Measurements from ENCODE around the gene KCNQ2. TPM values are rescaled to one million over a fixed set of nuclear protein-coding genes. Genes with fewer than 3 reads are reported as not detected.
"Not testable (repeated sequence)": the region's sequence is repeated elsewhere in the genome, so short reads cannot be mapped to it uniquely, and the experiment has no call there.

KCNQ2 gene
- total and polyA plus RNA-seq, 4 donors, result 30.7 to 155 (median 103) TPM

DNA sequence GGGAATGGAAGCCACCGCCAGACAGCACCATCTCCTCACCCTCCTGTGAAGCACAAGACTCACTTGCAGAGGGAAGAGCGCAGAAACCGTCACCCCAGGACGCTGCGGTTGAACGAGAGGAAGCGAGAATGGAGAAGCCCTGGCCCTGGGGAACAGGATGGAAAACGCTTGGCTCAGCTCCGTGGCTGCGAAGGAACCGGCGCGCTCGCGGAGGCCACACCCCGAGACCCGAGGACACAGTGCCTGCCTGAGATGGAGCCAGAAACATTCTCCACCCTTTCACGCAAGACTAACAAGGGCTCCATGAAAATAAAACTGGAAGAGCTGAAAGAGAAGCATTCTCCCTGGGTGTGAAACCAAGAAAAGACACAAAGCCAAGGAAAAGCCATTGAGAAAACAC lies 86.0 kb downstream of the KCNQ2 start:
- Histone ChIP-seq H3K4me1 (ENCODE audit: control insufficient read depth, insufficient read depth, low read length) (peaks cover 9% of the 10 kb centered on the region), H3K9me3 (ENCODE audit: control insufficient read depth, insufficient read depth, low read length) (peaks cover 5% of the 10 kb centered on the region), H3K27ac (ENCODE audit: low read depth, low read length) (no peak overlapping the region), H3K27me3 (ENCODE audit: control insufficient read depth, insufficient read depth, low read length) (no peaks in the 10 kb centered on the region), H3K4me3 (ENCODE audit: low read depth, low read length) (no peak overlapping the region), H3K36me3 (ENCODE audit: control insufficient read depth, insufficient read depth, low read length) (no peaks in the 10 kb centered on the region)
- 77% methylated on average over 11 of the region's 18 CpGs for WGBS (ENCODE audit: insufficient coverage)
- no peak for DNase-seq (ENCODE audit: low read depth in 4 of 6, low spot score in 6 of 6)

DNA sequence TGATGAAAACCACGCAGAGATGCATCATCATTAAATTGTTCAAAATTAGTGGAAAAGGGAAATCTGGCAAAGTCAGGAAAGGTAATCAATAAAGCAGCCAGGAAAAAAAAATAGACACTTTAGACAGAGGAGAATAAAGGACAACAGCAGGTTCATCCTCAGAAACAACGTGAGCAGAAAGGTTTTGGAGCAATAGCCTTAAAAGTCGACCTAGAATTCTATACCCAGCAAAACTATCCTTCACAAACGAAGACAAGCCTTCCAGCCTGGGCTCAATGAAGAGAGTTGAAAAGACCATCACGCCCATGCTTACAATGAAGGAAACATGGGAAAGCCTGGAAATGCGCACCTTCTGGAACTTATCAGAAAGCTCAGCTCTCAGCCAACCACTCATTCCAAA lies 86.6 kb downstream of the KCNQ2 start:
- H3K4me1 ChIP-seq (ENCODE audit: control insufficient read depth, insufficient read depth, low read length), result peaks cover 13% of the 10 kb centered on the region
- no peak overlapping the region for H3K27ac ChIP-seq (ENCODE audit: low read depth, low read length)
- H3K9me3 ChIP-seq (ENCODE audit: control insufficient read depth, insufficient read depth, low read length), result peaks cover 5% of the 10 kb centered on the region
- H3K27me3 ChIP-seq (ENCODE audit: control insufficient read depth, insufficient read depth, low read length), result no peaks in the 10 kb centered on the region
- H3K4me3 ChIP-seq (ENCODE audit: low read depth, low read length), result no peak overlapping the region
- no peak for DNase-seq (ENCODE audit: low read depth in 4 of 6, low spot score in 6 of 6)
- no peaks in the 10 kb centered on the region for H3K36me3 ChIP-seq (ENCODE audit: control insufficient read depth, insufficient read depth, low read length)
- 89% methylated on average over 4 of the region's 6 CpGs for WGBS (ENCODE audit: insufficient coverage)

DNA sequence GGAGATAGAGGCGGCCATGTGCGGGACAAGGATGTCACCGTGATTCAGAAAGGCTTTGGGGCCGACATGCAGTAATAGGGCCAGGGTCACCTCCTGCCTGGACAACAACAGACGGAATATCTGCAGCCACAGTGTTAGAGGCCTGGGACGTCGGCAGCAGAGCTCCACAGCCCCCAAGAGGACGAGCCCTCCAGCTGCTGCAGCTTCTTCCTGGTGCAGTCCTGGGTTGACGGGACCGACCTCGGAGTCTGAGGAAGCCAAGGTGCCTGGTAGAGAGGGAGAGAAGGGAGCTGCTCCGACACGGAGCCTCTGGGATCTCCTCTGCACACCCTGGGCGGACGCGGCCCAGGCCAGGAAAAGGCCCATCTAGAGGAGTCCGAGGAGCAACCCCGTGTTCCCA lies 88.1 kb downstream of the KCNQ2 start:
- Histone ChIP-seq H3K27me3 (ENCODE audit: control insufficient read depth, insufficient read depth, low read length) (no peaks in the 10 kb centered on the region), H3K4me1 (ENCODE audit: control insufficient read depth, insufficient read depth, low read length) (peaks cover 15% of the 10 kb centered on the region), H3K9me3 (ENCODE audit: control insufficient read depth, insufficient read depth, low read length) (peaks cover 5% of the 10 kb centered on the region), H3K27ac (ENCODE audit: low read depth, low read length) (no peak overlapping the region), H3K4me3 (ENCODE audit: low read depth, low read length) (no peak overlapping the region), H3K36me3 (ENCODE audit: control insufficient read depth, insufficient read depth, low read length) (no peaks in the 10 kb centered on the region)
- 80% methylated on average over 16 of the region's 18 CpGs for WGBS (ENCODE audit: insufficient coverage)
- DNase-seq (ENCODE audit: low read depth in 4 of 6, low spot score in 6 of 6), result no peak

DNA sequence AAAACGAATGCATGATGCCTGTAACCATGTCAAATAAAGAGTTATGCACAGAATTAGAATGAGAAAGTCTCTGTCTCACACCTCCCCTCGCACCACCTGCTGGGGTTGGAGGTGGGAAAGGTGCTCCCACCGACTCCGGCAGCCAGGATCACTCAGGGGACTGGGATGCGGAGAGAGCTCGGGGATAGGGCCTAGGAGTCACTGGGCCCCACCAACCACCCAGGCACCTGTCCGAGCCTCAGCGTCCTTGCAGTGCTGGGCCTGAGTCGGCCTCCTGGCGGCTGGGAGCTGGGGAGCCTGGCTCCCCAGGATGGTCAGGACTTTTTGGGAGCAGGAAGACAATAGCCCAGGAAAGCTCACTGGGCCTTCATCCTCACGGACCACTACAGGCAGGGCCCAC lies 88.9 kb downstream of the KCNQ2 start:
- H3K4me1 ChIP-seq (ENCODE audit: control insufficient read depth, insufficient read depth, low read length), result peaks cover 23% of the 10 kb centered on the region
- H3K9me3 ChIP-seq (ENCODE audit: control insufficient read depth, insufficient read depth, low read length), result peaks cover 5% of the 10 kb centered on the region
- no peaks in the 10 kb centered on the region for H3K27me3 ChIP-seq (ENCODE audit: control insufficient read depth, insufficient read depth, low read length)
- WGBS (ENCODE audit: insufficient coverage), result 69% methylated on average over 9 of the region's 11 CpGs
- H3K4me3 ChIP-seq (ENCODE audit: low read depth, low read length), result no peak overlapping the region
- DNase-seq (ENCODE audit: low read depth in 4 of 6, low spot score in 6 of 6), result no peak
- H3K27ac ChIP-seq (ENCODE audit: low read depth, low read length), result no peak overlapping the region
- H3K36me3 ChIP-seq (ENCODE audit: control insufficient read depth, insufficient read depth, low read length), result no peaks in the 10 kb centered on the region

DNA sequence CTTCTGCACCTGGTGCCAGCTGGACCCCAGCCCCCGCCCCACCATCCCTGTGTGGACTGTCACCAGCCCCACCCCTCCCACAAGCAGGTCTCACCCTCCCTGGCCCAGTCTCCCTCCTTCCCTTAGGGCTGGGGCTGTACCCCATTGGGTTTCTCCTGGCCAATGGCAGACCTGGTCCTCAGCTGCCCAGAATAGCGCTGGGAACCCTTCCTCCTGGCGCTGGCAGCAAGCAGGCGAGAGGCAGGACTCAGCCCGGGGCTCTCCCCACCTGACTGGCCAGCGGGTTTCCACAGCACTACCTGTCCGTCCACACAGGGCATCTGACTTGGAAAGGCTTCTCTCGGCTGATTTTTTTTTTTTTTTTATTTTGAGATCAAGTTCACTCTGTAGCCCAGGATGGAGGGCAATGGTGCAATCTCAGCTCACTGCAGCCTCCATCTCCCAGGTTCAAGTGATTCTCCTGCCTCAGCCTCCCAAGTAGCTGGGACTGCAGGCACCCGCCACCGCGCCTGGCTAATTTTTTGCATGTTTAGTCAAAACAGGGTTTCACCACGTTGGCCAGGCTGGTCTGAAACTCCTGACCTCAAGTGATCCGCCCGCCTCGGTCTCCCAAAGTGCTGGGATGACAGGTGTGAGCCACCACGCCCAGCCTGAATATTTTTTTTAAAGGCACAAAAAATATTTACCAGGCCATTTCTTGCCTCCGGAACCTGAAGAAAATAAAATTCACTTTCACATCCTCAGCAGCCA lies 89.7 kb downstream of the KCNQ2 start:
- no peak overlapping the region for H3K27ac ChIP-seq (ENCODE audit: low read depth, low read length)
- 78% methylated on average over 14 of the region's 17 CpGs for WGBS (ENCODE audit: insufficient coverage)
- no peak overlapping the region for H3K4me3 ChIP-seq (ENCODE audit: low read depth, low read length)
- peaks cover 31% of the 10 kb centered on the region for H3K4me1 ChIP-seq (ENCODE audit: control insufficient read depth, insufficient read depth, low read length)
- no peak for DNase-seq (ENCODE audit: low read depth in 4 of 6, low spot score in 6 of 6)
- no peaks in the 10 kb centered on the region for H3K27me3 ChIP-seq (ENCODE audit: control insufficient read depth, insufficient read depth, low read length)
- H3K9me3 ChIP-seq (ENCODE audit: control insufficient read depth, insufficient read depth, low read length), result peaks cover 5% of the 10 kb centered on the region
- no peaks in the 10 kb centered on the region for H3K36me3 ChIP-seq (ENCODE audit: control insufficient read depth, insufficient read depth, low read length)

DNA sequence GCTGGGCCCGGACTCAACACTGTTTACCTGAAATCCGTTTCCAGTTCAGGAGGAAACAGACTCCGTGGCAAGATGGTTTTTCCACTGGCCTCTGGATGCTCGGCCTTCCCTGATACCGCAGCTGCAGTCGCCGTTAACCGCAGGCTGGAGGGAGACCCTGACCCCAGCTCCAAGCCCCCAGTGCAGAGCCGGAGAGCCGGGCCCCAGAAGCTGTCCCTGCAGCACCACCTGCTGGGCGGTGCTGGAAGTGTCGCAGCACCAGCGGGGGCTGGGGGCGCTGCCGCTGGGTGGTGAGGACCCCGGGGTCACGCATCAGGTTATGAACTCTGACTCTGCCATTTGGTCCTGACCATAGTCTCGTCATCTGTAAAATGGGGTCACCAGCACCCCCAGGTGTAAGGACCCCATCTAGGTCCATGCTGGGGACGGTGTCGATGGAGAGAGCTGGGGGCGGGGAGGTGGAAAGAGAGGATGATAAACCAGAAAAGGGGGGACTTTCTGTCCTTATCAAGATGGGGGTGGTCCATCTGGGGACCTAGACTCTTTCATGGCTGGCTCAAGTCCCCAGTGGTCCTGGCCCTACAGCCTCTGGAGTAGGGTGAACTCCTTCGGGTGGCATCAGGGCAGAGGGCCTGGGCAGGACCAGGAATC lies 90.5 kb downstream of the KCNQ2 start:
- H3K27ac ChIP-seq (ENCODE audit: low read depth, low read length), result no peak overlapping the region
- peaks cover 5% of the 10 kb centered on the region for H3K9me3 ChIP-seq (ENCODE audit: control insufficient read depth, insufficient read depth, low read length)
- no peaks in the 10 kb centered on the region for H3K36me3 ChIP-seq (ENCODE audit: control insufficient read depth, insufficient read depth, low read length)
- no peaks in the 10 kb centered on the region for H3K27me3 ChIP-seq (ENCODE audit: control insufficient read depth, insufficient read depth, low read length)
- 16% methylated on average over 21 of the region's 22 CpGs for WGBS (ENCODE audit: insufficient coverage)
- peak in 2 of 6 donors; percentile 64 to 66 for DNase-seq (ENCODE audit: low read depth in 4 of 6, low spot score in 6 of 6)
- no peak overlapping the region for H3K4me3 ChIP-seq (ENCODE audit: low read depth, low read length)
- peaks cover 39% of the 10 kb centered on the region for H3K4me1 ChIP-seq (ENCODE audit: control insufficient read depth, insufficient read depth, low read length)

DNA sequence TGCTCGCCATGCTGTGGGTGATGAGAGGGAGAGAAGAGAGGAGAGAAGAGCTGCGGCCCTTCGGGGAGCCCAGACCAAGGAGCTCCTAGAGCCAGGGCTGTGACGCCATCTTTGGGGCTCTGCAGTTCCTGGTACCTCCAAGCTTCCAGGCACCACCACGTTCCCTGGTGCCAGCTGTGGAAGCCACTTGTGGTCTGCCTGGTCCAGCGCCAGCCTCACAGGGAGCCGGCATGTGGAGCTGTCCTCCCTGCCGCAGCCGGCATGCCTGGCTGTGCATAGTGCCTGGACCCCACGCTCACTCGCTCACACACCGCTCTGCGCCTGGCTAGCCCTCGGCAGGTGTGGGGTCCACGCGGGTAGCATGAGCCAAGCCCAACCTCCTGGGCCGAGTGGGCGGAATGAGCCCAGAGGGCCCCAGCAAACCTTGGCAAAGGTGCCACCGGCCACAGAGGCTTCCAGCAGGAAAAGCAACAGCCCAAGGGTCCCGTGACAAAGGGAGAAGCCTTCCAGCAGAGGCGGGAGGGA lies 92.0 kb downstream of the KCNQ2 start:
- H3K9me3 ChIP-seq (ENCODE audit: control insufficient read depth, insufficient read depth, low read length), result peaks cover under 1% of the 10 kb centered on the region
- 95% methylated on average over 20 of the region's 21 CpGs for WGBS (ENCODE audit: insufficient coverage)
- no peaks in the 10 kb centered on the region for H3K36me3 ChIP-seq (ENCODE audit: control insufficient read depth, insufficient read depth, low read length)
- DNase-seq (ENCODE audit: low read depth in 4 of 6, low spot score in 6 of 6), result no peak
- H3K27me3 ChIP-seq (ENCODE audit: control insufficient read depth, insufficient read depth, low read length), result peaks cover 2% of the 10 kb centered on the region
- peaks cover 48% of the 10 kb centered on the region for H3K4me1 ChIP-seq (ENCODE audit: control insufficient read depth, insufficient read depth, low read length)
- no peak overlapping the region for H3K4me3 ChIP-seq (ENCODE audit: low read depth, low read length)
- H3K27ac ChIP-seq (ENCODE audit: low read depth, low read length), result no peak overlapping the region

DNA sequence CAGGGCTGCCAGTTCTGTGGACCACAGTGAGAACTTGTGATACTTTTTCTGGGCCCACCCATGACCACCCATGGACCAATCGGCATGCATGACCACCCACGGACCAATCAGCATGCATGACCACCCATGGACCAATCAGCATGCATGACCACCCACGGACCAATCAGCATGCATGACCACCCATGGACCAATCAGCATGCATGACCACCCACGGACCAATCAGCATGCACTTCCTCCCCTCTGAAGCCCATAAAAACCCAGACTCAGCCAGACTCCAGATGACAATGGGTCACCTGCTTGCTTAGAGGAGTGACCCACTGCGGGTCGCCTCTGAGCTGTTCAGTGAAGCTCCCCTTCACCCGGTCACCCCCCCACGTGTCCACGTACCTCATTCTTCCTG lies 92.6 kb downstream of the KCNQ2 start:
- H3K36me3 ChIP-seq (ENCODE audit: control insufficient read depth, insufficient read depth, low read length); DNase-seq (ENCODE audit: low read depth in 4 of 6, low spot score in 6 of 6); H3K9me3 ChIP-seq (ENCODE audit: control insufficient read depth, insufficient read depth, low read length); H3K27ac ChIP-seq (ENCODE audit: low read depth, low read length); H3K4me3 ChIP-seq (ENCODE audit: low read depth, low read length); H3K27me3 ChIP-seq (ENCODE audit: control insufficient read depth, insufficient read depth, low read length): not testable (repeated sequence)
- H3K4me1 ChIP-seq (ENCODE audit: control insufficient read depth, insufficient read depth, low read length), result peaks cover 48% of the 10 kb centered on the region
- WGBS (ENCODE audit: insufficient coverage), result 89% methylated on average over 9 of the region's 9 CpGs

DNA sequence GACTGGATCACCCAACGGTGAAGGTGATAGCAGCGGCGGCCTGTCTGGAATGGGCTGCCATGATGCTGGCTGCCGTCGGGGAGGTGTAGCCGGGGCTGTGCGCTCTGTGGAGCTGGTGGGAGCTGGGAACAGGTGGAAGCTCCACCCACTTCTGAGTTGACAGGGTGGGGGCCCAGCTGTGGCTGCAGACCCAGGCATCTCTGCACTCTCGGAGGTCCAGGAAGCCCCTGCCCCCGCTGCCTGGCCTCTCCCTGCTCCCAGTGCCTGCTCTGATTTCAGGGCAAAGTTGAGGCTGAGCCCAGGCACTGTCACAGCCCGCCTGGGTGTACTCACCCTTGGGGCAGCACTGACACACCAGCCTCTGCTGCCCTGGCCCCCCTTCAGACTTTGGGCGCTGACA lies 93.2 kb downstream of the KCNQ2 start:
- Histone ChIP-seq H3K27ac (ENCODE audit: low read depth, low read length) (no peak overlapping the region), H3K4me3 (ENCODE audit: low read depth, low read length) (no peak overlapping the region), H3K27me3 (ENCODE audit: control insufficient read depth, insufficient read depth, low read length) (peaks cover 2% of the 10 kb centered on the region), H3K4me1 (ENCODE audit: control insufficient read depth, insufficient read depth, low read length) (peaks cover 48% of the 10 kb centered on the region), H3K9me3 (ENCODE audit: control insufficient read depth, insufficient read depth, low read length) (no peaks in the 10 kb centered on the region), H3K36me3 (ENCODE audit: control insufficient read depth, insufficient read depth, low read length) (no peaks in the 10 kb centered on the region)
- DNase-seq (ENCODE audit: low read depth in 4 of 6, low spot score in 6 of 6), result no peak
- WGBS (ENCODE audit: insufficient coverage), result 82% methylated on average over 11 of the region's 11 CpGs

DNA sequence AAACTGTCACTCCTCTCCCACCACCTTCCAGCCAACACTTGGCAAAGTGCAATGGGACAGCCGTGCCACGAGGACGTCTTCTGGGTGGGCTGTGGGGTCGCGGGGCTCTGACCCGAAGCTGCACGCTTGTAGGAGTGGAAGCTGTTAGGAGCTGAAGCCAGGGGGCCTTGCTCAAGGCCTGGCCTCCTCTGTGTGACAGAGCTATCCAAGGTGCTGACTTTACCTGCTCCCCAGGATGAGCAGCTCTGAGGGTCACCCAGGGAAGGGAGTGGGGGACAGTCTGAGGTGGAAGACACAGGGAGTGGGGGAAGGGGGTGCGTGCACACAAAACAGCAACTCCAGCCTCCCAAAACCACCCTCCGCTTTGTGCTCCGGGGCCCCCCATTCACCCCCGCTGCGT lies 93.8 kb downstream of the KCNQ2 start:
- WGBS (ENCODE audit: insufficient coverage), result 74% methylated on average over 8 of the region's 12 CpGs
- Histone ChIP-seq H3K4me3 (ENCODE audit: low read depth, low read length) (no peak overlapping the region), H3K27me3 (ENCODE audit: control insufficient read depth, insufficient read depth, low read length) (peaks cover 2% of the 10 kb centered on the region), H3K27ac (ENCODE audit: low read depth, low read length) (no peak overlapping the region), H3K36me3 (ENCODE audit: control insufficient read depth, insufficient read depth, low read length) (peaks cover 6% of the 10 kb centered on the region), H3K9me3 (ENCODE audit: control insufficient read depth, insufficient read depth, low read length) (no peaks in the 10 kb centered on the region), H3K4me1 (ENCODE audit: control insufficient read depth, insufficient read depth, low read length) (peaks cover 48% of the 10 kb centered on the region)
- no peak for DNase-seq (ENCODE audit: low read depth in 4 of 6, low spot score in 6 of 6)

Data from spinal cord (tissue), 10 donors.